H9 (cell line): Measurements from ENCODE around the gene ANKRD11. TPM values are rescaled to one million over a fixed set of nuclear protein-coding genes. Genes with fewer than 3 reads are reported as not detected.
"Not testable (repeated sequence)": the region's sequence is repeated elsewhere in the genome, so short reads cannot be mapped to it uniquely, and the experiment has no call there.

Experiments used
- DNase-seq: peaks from one replicate; pipeline ENCODE4 v3.0.0-alpha.2; 2017
- H2AFZ ChIP-seq: one replicate; pipeline ENCODE4 v1.6.1; 2013; ENCODE audit warnings: mild to moderate bottlenecking, low read length, control low read depth, moderate library complexity
- H2AK5ac ChIP-seq: 2 replicates; pipeline ENCODE4 v1.6.1; 2013; ENCODE audit warnings: low read length, control low read depth, mixed read lengths; ENCODE audit not compliant: insufficient read length
- H2BK120ac ChIP-seq: one replicate; pipeline ENCODE4 v1.6.1; 2013; ENCODE audit warnings: low read depth, mild to moderate bottlenecking, low read length, control low read depth, inconsistent platforms; ENCODE audit not compliant: poor library complexity, severe bottlenecking
- H2BK12ac ChIP-seq: 2 replicates; pipeline ENCODE4 v1.6.1; 2013; ENCODE audit warnings: low read length, control low read depth, mixed read lengths, low read depth; ENCODE audit not compliant: insufficient read length
- H2BK15ac ChIP-seq: 2 replicates; pipeline ENCODE4 v1.6.1; 2013; ENCODE audit warnings: low read depth, low read length, control low read depth
- H2BK20ac ChIP-seq: one replicate; pipeline ENCODE4 v1.6.1; 2013; ENCODE audit warnings: low read depth, mild to moderate bottlenecking, low read length, control low read depth, inconsistent platforms; ENCODE audit not compliant: poor library complexity, severe bottlenecking
- H2BK5ac ChIP-seq: 2 replicates; pipeline ENCODE4 v1.6.1; 2013; ENCODE audit warnings: low read length, control low read depth, mixed read lengths; ENCODE audit not compliant: insufficient read length
- H3K14ac ChIP-seq: 2 replicates; pipeline ENCODE4 v1.6.1; 2013; ENCODE audit warnings: low read length, control low read depth; ENCODE audit not compliant: insufficient read depth
- H3K18ac ChIP-seq: 2 replicates; pipeline ENCODE4 v1.6.1; 2013; ENCODE audit warnings: low read depth, mild to moderate bottlenecking, mixed read lengths, low read length, control low read depth; ENCODE audit not compliant: insufficient read length
- H3K23ac ChIP-seq: 2 replicates; pipeline ENCODE4 v1.6.1; 2013; ENCODE audit warnings: low read length, control low read depth, mixed read lengths, low read depth; ENCODE audit not compliant: insufficient read length
- H3K23me2 ChIP-seq: 2 replicates; pipeline ENCODE4 v1.6.1; 2013; ENCODE audit warnings: low read depth, mild to moderate bottlenecking, mixed read lengths, low read length, control low read depth; ENCODE audit not compliant: insufficient read length, poor library complexity, severe bottlenecking
- H3K27ac ChIP-seq: 2 replicates; pipeline ENCODE4 v1.5.1; 2013; ENCODE audit warnings: low read length, control low read depth, mixed read lengths, low read depth; ENCODE audit not compliant: insufficient read length
- H3K27me3 ChIP-seq: 2 replicates; pipeline ENCODE4 v1.6.1; 2013; ENCODE audit warnings: low read length, control low read depth, inconsistent platforms; ENCODE audit not compliant: insufficient read depth
- H3K4ac ChIP-seq: 2 replicates; pipeline ENCODE4 v1.6.1; 2013; ENCODE audit warnings: low read depth, mild to moderate bottlenecking, control low read depth, inconsistent platforms, low read length, moderate library complexity
- H3K4me1 ChIP-seq: 2 replicates; pipeline ENCODE4 v1.6.1; 2013; ENCODE audit warnings: low read length, control low read depth, inconsistent platforms; ENCODE audit not compliant: insufficient read depth
- H3K4me2 ChIP-seq: 2 replicates; pipeline ENCODE4 v1.6.1; 2013; ENCODE audit warnings: low read length, control low read depth, mixed read lengths; ENCODE audit not compliant: insufficient read length, insufficient read depth
- H3K56ac ChIP-seq: 2 replicates; pipeline ENCODE4 v1.6.1; 2013; ENCODE audit warnings: low read depth, mild to moderate bottlenecking, mixed read lengths, low read length, control low read depth; ENCODE audit not compliant: insufficient read length
- H3K79me1 ChIP-seq: 2 replicates; pipeline ENCODE4 v1.6.1; 2013; ENCODE audit warnings: low read depth, mild to moderate bottlenecking, moderate library complexity, low read length, control low read depth, inconsistent platforms; ENCODE audit not compliant: insufficient read depth, poor library complexity, severe bottlenecking
- H3K79me2 ChIP-seq: 2 replicates; pipeline ENCODE4 v1.6.1; 2013; ENCODE audit warnings: low read length, control low read depth, inconsistent platforms; ENCODE audit not compliant: insufficient read depth
- H3K9ac ChIP-seq: 2 replicates; pipeline ENCODE4 v1.6.1; 2013; ENCODE audit warnings: low read length, control low read depth, mixed read lengths; ENCODE audit not compliant: insufficient read length; ENCODE audit errors: extremely low read depth
- H3K9me3 ChIP-seq: one replicate; pipeline ENCODE4 v1.6.1; 2013; ENCODE audit warnings: low read depth, low read length, inconsistent platforms; ENCODE audit not compliant: control insufficient read depth
- H3T11ph ChIP-seq: one replicate; pipeline ENCODE4 v1.6.1; 2013; ENCODE audit warnings: mild to moderate bottlenecking, low read length, control low read depth, inconsistent platforms
- H4K20me1 ChIP-seq: one replicate; pipeline ENCODE4 v1.6.1; 2013; ENCODE audit not compliant: control insufficient read depth, insufficient read length, insufficient read depth
- H4K5ac ChIP-seq: 2 replicates; pipeline ENCODE4 v1.6.1; 2013; ENCODE audit warnings: low read depth, mild to moderate bottlenecking, mixed read lengths, low read length, control low read depth; ENCODE audit not compliant: insufficient read length
- H4K8ac ChIP-seq: replicated peaks from 2 replicates; pipeline ENCODE4 v1.6.1; 2013; ENCODE audit warnings: low read length, control low read depth, mixed read lengths, low read depth; ENCODE audit not compliant: insufficient read length
- H4K91ac ChIP-seq: 2 replicates; pipeline ENCODE4 v1.6.1; 2013; ENCODE audit warnings: low read depth, mild to moderate bottlenecking, moderate library complexity, mixed read lengths, low read length, control low read depth; ENCODE audit not compliant: insufficient read length
- H3K27ac Mint-ChIP-seq, 3 experiments: 2 replicates in 2 of 3; 3 replicates in 1 of 3; pipeline ENCODE4 v1.8.0; 2020 to 2021; ENCODE audit warnings: mixed read lengths in 3 of 3, mild to moderate bottlenecking in 1 of 3, moderate library complexity in 1 of 3
- H3K27me3 Mint-ChIP-seq: 2 replicates; pipeline ENCODE4 v1.8.0; 2021; ENCODE audit warnings: low read depth, mild to moderate bottlenecking, moderate library complexity, mixed read lengths
- H3K36me3 Mint-ChIP-seq, 3 experiments: 2 replicates in 2 of 3; 3 replicates in 1 of 3; pipeline ENCODE4 v1.8.0; 2020 to 2021; ENCODE audit warnings: low read depth in 3 of 3, mixed read lengths in 3 of 3; ENCODE audit not compliant: insufficient read depth in 1 of 3
- H3K4me1 Mint-ChIP-seq, 2 experiments: 2 replicates each; pipeline ENCODE4 v1.8.0; 2020; ENCODE audit warnings: mixed read lengths in 2 of 2
- H3K4me3 Mint-ChIP-seq, 2 experiments: 2 replicates in 1 of 2; 3 replicates in 1 of 2; pipeline ENCODE4 v1.8.0; 2020 to 2021; ENCODE audit warnings: mild to moderate bottlenecking in 2 of 2, mixed read lengths in 2 of 2, moderate library complexity in 1 of 2
- H3K9me3 Mint-ChIP-seq, 2 experiments: 2 replicates in 1 of 2; 3 replicates in 1 of 2; pipeline ENCODE4 v1.8.0; 2020; ENCODE audit warnings: mild to moderate bottlenecking in 2 of 2, mixed read lengths in 2 of 2, moderate library complexity in 1 of 2
- WGBS: extraction: QIAGEN DNeasy Blood & Tissue Kit; methylation state at CpG from one replicate; pipeline ENCODE4 v1.1.7; 2013; ENCODE audit warnings: missing lambda C conversion rate, low lambda C conversion rate, mixed read lengths; ENCODE audit not compliant: insufficient read length; ENCODE audit errors: extremely low coverage; 5-methylcytosine and 5-hydroxymethylcytosine counted together
- total RNA-seq: library from RNA; stranded (reverse); gene quantifications from 2 replicates; pipeline ENCODE4 v1.2.1, GENCODE V29; 2021
- TF ChIP-seq, protein P1 (sequence below): fragments of 200-600 bp; sonication (generic); conservative IDR thresholded peaks from 3 replicates; pipeline ENCODE4 v1.8.0; 2021; ENCODE audit warnings: antibody characterized with exemption, mild to moderate bottlenecking

ANKRD11 gene
- total RNA-seq, 1 experiment from 2014 or later = 181 TPM

DNA sequence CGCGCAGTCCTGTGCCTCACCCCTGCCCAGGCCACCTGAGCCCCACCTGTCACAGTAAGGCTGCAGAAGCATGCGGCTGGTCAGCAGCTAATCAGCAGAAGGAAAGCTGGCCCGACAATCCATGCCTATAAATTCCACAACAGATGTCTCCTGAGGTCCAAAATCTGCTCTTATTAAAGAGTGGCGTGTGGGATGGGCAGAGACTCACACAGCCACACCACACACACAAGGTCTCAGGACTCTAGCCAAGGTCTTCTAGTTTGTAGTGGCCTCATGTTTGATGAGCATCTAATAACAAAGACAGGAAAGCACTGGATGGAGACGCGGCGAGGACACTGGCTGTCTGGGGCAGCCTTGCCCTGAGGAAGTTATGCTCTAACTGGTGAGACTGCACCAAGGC lies 55.9 kb downstream of the ANKRD11 start:
- no peak overlapping the region for H4K8ac ChIP-seq
- H3K79me2 ChIP-seq = peaks cover 90% of the 10 kb centered on the region
- no peak overlapping the region for H3K27ac ChIP-seq
- H4K91ac ChIP-seq = no peak overlapping the region
- Mint-ChIP-seq H3K36me3 (peaks cover 11 to 19% (median 13%) of the 10 kb centered on the region in 3 experiments), H3K4me1 (peaks cover 27 to 29% of the 10 kb centered on the region in 2 experiments), H3K9me3 (peaks cover 3 to 6% of the 10 kb centered on the region in 2 experiments; a peak in 2 of 5 replicates), H3K27me3 (no peaks in the 10 kb centered on the region; the same call in 1 of the 2 replicates), H3K4me3 (no peak overlapping the region; a peak in 1 of 5 replicates), H3K27ac (no peak overlapping the region)
- TF ChIP-seq, protein P1, sequence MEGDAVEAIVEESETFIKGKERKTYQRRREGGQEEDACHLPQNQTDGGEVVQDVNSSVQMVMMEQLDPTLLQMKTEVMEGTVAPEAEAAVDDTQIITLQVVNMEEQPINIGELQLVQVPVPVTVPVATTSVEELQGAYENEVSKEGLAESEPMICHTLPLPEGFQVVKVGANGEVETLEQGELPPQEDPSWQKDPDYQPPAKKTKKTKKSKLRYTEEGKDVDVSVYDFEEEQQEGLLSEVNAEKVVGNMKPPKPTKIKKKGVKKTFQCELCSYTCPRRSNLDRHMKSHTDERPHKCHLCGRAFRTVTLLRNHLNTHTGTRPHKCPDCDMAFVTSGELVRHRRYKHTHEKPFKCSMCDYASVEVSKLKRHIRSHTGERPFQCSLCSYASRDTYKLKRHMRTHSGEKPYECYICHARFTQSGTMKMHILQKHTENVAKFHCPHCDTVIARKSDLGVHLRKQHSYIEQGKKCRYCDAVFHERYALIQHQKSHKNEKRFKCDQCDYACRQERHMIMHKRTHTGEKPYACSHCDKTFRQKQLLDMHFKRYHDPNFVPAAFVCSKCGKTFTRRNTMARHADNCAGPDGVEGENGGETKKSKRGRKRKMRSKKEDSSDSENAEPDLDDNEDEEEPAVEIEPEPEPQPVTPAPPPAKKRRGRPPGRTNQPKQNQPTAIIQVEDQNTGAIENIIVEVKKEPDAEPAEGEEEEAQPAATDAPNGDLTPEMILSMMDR = no peak
- no CpG with 5 or more reads among the region's 8 CpGs for WGBS
- H3K23ac ChIP-seq = no peak overlapping the region
- no peak overlapping the region for H2BK20ac ChIP-seq
- no peak overlapping the region for H3T11ph ChIP-seq
- peaks cover 3% of the 10 kb centered on the region for H4K20me1 ChIP-seq
- no peaks in the 10 kb centered on the region for H3K23me2 ChIP-seq
- H3K9me3 ChIP-seq = no peaks in the 10 kb centered on the region
- H3K4ac ChIP-seq = no peak overlapping the region
- H3K14ac ChIP-seq = no peak overlapping the region
- H2BK120ac ChIP-seq = no peak overlapping the region
- peaks cover 5% of the 10 kb centered on the region for H3K79me1 ChIP-seq
- H3K56ac ChIP-seq = no peak overlapping the region
- H2BK15ac ChIP-seq = no peak overlapping the region
- DNase-seq = no peak
- H3K18ac ChIP-seq = no peak overlapping the region
- no peak overlapping the region for H2AK5ac ChIP-seq
- no peak overlapping the region for H3K9ac ChIP-seq
- H2BK12ac ChIP-seq = no peak overlapping the region
- no peak overlapping the region for H3K4me2 ChIP-seq
- H2AFZ ChIP-seq = no peak overlapping the region
- peaks cover 6% of the 10 kb centered on the region for H3K4me1 ChIP-seq
- no peak overlapping the region for H2BK5ac ChIP-seq
- no peaks in the 10 kb centered on the region for H3K27me3 ChIP-seq
- H4K5ac ChIP-seq = no peak overlapping the region

DNA sequence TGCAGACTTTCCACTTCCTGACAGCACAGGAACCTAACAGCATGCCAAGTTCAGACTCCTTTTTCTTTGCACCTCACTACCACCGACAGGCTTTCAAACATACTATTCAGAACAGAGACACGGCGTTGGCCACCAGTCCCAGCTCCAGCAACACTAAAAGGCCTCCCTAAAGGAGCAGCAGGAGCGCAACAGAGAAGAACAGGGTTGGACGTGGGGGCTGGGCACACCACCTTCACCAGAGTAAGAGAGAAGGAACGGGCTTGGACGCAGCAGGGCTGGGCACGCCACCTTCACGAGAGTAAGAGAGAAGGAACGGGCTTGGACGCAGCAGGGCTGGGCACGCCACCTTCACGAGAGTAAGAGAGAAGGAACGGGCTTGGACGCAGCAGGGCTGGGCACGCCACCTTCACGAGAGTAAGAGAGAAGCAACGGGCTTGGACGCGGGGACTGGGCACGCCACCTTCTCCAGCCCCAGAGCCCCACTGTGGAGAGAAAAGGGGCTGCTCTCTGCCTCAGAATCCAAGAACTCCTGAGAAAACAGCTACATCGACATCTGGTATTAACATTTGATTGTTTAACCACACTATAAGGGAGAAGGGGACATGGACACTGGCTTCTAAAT lies 56.9 kb downstream of the ANKRD11 start:
- DNase-seq, H3T11ph ChIP-seq, H3K18ac ChIP-seq, H2AK5ac ChIP-seq, H3K27me3 ChIP-seq, H3K79me1 ChIP-seq, H4K91ac ChIP-seq, H3K27ac Mint-ChIP-seq, H2BK5ac ChIP-seq, H2AFZ ChIP-seq, H3K23ac ChIP-seq, H3K9me3 ChIP-seq, H3K9me3 Mint-ChIP-seq, H2BK120ac ChIP-seq, H3K4me1 ChIP-seq, H3K27ac ChIP-seq, H3K9ac ChIP-seq, H2BK15ac ChIP-seq, H3K4me2 ChIP-seq, H4K5ac ChIP-seq, H2BK12ac ChIP-seq, H4K8ac ChIP-seq, H4K20me1 ChIP-seq, H3K4ac ChIP-seq, H3K14ac ChIP-seq, H2BK20ac ChIP-seq, H3K4me3 Mint-ChIP-seq, H3K27me3 Mint-ChIP-seq, H3K56ac ChIP-seq, H3K23me2 ChIP-seq: not testable (repeated sequence)
- H3K79me2 ChIP-seq = peaks cover 83% of the 10 kb centered on the region
- no CpG with 5 or more reads among the region's 22 CpGs for WGBS
- peaks cover 11 to 19% (median 13%) of the 10 kb centered on the region in 3 experiments for H3K36me3 Mint-ChIP-seq
- peaks cover 27% of the 10 kb centered on the region in 2 experiments for H3K4me1 Mint-ChIP-seq
